ENCODE measurements around the gene CABLES2. TPM values are rescaled to one million over a fixed set of nuclear protein-coding genes. Genes with fewer than 3 reads are reported as not detected.
"Not testable (repeated sequence)": the region's sequence is repeated elsewhere in the genome, so short reads cannot be mapped to it uniquely, and the experiment has no call there.

CABLES2 gene
- total RNA-seq, 1 experiment from 2014 or later: 12.4 TPM

- Histone ChIP-seq H3K27ac (ENCODE audit: low read length) (peak within 1 kb of the TSS; percentile 42), H3F3A (ENCODE audit: low read length, unreplicated experiment) (no peaks in the 10 kb centered on the region), H3K4me2 (ENCODE audit: low read length) (peak within 1 kb of the TSS; percentile 90), H3K9ac (ENCODE audit: low read length) (peak within 1 kb of the TSS; percentile 23), H3K9me3 (ENCODE audit: low read length) (no peaks in the 10 kb centered on the region), H3K36me3 (ENCODE audit: low read depth, low read length) (no peaks in the 10 kb centered on the region), H3K9me2 (replicated peaks; ENCODE audit: low read length) (no peaks in the 10 kb centered on the region), H3K27me3 (ENCODE audit: low read length) (no peaks in the 10 kb centered on the region), H3K79me2 (ENCODE audit: low read length) (0 out of 2 replicates have a peak, but pooled peaks cover 5% of the 10 kb centered on the region), H3K4me1 (ENCODE audit: insufficient read depth, low read length) (peaks cover 29% of the 10 kb centered on the region), H4K20me1 (ENCODE audit: low read length) (no peaks in the 10 kb centered on the region), H2AFZ (ENCODE audit: low read length) (peak within 1 kb of the TSS; percentile 25; the same call in 1 of the 2 replicates), H3K4me3 (ENCODE audit: low read length) (peak within 1 kb of the TSS; percentile 63)
- DNase-seq (peak; percentile 98), ATAC-seq (peak; percentile 82)
- TF ChIP-seq, protein P1, sequence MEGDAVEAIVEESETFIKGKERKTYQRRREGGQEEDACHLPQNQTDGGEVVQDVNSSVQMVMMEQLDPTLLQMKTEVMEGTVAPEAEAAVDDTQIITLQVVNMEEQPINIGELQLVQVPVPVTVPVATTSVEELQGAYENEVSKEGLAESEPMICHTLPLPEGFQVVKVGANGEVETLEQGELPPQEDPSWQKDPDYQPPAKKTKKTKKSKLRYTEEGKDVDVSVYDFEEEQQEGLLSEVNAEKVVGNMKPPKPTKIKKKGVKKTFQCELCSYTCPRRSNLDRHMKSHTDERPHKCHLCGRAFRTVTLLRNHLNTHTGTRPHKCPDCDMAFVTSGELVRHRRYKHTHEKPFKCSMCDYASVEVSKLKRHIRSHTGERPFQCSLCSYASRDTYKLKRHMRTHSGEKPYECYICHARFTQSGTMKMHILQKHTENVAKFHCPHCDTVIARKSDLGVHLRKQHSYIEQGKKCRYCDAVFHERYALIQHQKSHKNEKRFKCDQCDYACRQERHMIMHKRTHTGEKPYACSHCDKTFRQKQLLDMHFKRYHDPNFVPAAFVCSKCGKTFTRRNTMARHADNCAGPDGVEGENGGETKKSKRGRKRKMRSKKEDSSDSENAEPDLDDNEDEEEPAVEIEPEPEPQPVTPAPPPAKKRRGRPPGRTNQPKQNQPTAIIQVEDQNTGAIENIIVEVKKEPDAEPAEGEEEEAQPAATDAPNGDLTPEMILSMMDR (conservative IDR thresholded peaks at IDR 0.05; ENCODE audit: low read depth, low read length): no peak
- TF ChIP-seq EZH2 (IDR thresholded peaks at IDR 0.05; ENCODE audit: low read length, unreplicated experiment): no peak
- intact Hi-C loops (cut with micrococcal nuclease): no loop called here
- CTCF ChIA-PET: no interaction called here
- BruUV-seq (replicated peaks): no TSS peak
- POLR2A ChIA-PET (ENCODE audit: unreplicated experiment): no interaction called here
Observed at GRCh38 chr20:62427172-62428001, 20.3 kb upstream of the CABLES2 start, which contains the start of gene RBBP8NL. RBBP8NL (minus strand) TSS chr20:62427539; CDS start chr20:62419647, 7,892 bp downstream.

- Histone ChIP-seq H3K9ac (ENCODE audit: low read length) (peak overlapping the region; percentile 23), H3K36me3 (ENCODE audit: low read depth, low read length) (no peaks in the 10 kb centered on the region), H3K4me2 (ENCODE audit: low read length) (peak overlapping the region; percentile 90), H3K4me1 (ENCODE audit: insufficient read depth, low read length) (peaks cover 29% of the 10 kb centered on the region), H2AFZ (ENCODE audit: low read length) (peak overlapping the region; percentile 25; the same call in 1 of the 2 replicates), H3K4me3 (ENCODE audit: low read length) (peak overlapping the region; percentile 63), H3K9me3 (ENCODE audit: low read length) (no peaks in the 10 kb centered on the region), H4K20me1 (ENCODE audit: low read length) (no peaks in the 10 kb centered on the region), H3K9me2 (replicated peaks; ENCODE audit: low read length) (no peaks in the 10 kb centered on the region), H3K27me3 (ENCODE audit: low read length) (no peaks in the 10 kb centered on the region), H3K27ac (ENCODE audit: low read length) (peak overlapping the region; percentile 42), H3F3A (ENCODE audit: low read length, unreplicated experiment) (no peaks in the 10 kb centered on the region), H3K79me2 (ENCODE audit: low read length) (0 out of 2 replicates have a peak, but pooled peaks cover 5% of the 10 kb centered on the region)
- intact Hi-C loops (cut with micrococcal nuclease): no loop called here
- CTCF ChIA-PET: no interaction called here
- POLR2A ChIA-PET (ENCODE audit: unreplicated experiment): no interaction called here
- no TSS peak for BruUV-seq (replicated peaks)
- ATAC-seq (peak; percentile 58), DNase-seq (peak; percentile 71)
- TF ChIP-seq, protein P1 (conservative IDR thresholded peaks at IDR 0.05; ENCODE audit: low read depth, low read length): no peak
- TF ChIP-seq EZH2 (IDR thresholded peaks at IDR 0.05; ENCODE audit: low read length, unreplicated experiment): no peak
- no peak for TF ChIP-seq EZH2phosphoT487 (IDR thresholded peaks at IDR 0.05; ENCODE audit: borderline replicate concordance, low read length)
Observed at GRCh38 chr20:62426699-62427131, 19.6 kb upstream of the CABLES2 start.

- H3K36me3 ChIP-seq (ENCODE audit: low read depth, low read length); H4K20me1 ChIP-seq (ENCODE audit: low read length); intact Hi-C loops (cut with micrococcal nuclease); ATAC-seq; CTCF ChIA-PET; H2AFZ ChIP-seq (ENCODE audit: low read length); H3K9me2 ChIP-seq (replicated peaks; ENCODE audit: low read length); H3F3A ChIP-seq (ENCODE audit: low read length, unreplicated experiment); H3K27ac ChIP-seq (ENCODE audit: low read length); H3K9me3 ChIP-seq (ENCODE audit: low read length); H3K79me2 ChIP-seq (ENCODE audit: low read length); H3K9ac ChIP-seq (ENCODE audit: low read length); BruUV-seq (replicated peaks); H3K27me3 ChIP-seq (ENCODE audit: low read length); DNase-seq: not testable (repeated sequence)
- POLR2A ChIA-PET (ENCODE audit: unreplicated experiment): interaction anchor here (0.6 kb wide), 1 partner anchor 370 kb away, joined by 3 read pairs; the partner anchor contains the start of gene MRGBP
- Histone ChIP-seq H3K4me1 (ENCODE audit: insufficient read depth, low read length) (peaks cover 29% of the 10 kb centered on the region), H3K4me3 (ENCODE audit: low read length) (peak overlapping the region; percentile 63; the same call in 1 of the 2 replicates), H3K4me2 (ENCODE audit: low read length) (peak overlapping the region; percentile 90)
Observed at GRCh38 chr20:62426059-62426348, 18.9 kb upstream of the CABLES2 start.

Data from PC-3 (cell line).